ENCODE results near the gene RIPOR2.

- TF ChIP-seq CTCF (IDR thresholded peaks at IDR 0.05) = no peak
- no peak for TF ChIP-seq POLR2A (IDR thresholded peaks at IDR 0.05)
These were observed 18.0 kb upstream of the RIPOR2 start for GRCh38 chr6:24953726-24954125.
